Measurements from ENCODE around the gene PRPF8. TPM values are rescaled to one million over a fixed set of nuclear protein-coding genes. Genes with fewer than 3 reads are reported as not detected.
A peak's percentile ranks its signal among the peaks of the same experiment; 100 is the strongest.

The PRPF8 gene
- total and polyA plus RNA-seq, 3 experiments from 2014 or later: 209 to 447 (median 430) TPM

DNA sequence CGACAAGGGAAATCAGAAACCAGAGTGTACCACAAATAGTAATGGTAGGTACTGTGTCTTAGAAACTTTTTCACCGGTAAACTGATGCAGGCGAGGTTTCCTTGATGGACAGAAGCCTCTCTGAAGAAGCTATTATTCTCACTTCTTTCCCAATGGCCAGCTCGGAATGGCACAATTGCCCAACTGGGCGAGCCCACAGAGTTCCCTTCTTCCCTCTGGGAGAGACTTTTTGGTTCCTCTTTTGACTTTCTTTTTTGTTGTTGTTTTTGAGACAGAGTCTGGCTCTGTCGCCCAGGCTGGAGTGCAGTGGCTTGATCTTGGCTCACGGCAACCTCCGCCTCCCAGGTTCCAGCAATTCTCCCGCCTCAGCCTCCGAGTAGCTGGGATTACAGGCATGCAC is 73.0 kb downstream of the PRPF8 start:
- no peaks in the 10 kb centered on the region for H3K9me3 ChIP-seq (ENCODE audit: low read length)
- H3K9me3 Mint-ChIP-seq: no peaks in the 10 kb centered on the region
- no peaks in the 10 kb centered on the region for H3K4me1 ChIP-seq (ENCODE audit: insufficient read depth, low read length)
- H3K27me3 ChIP-seq (ENCODE audit: insufficient read depth, low read length, poor library complexity, severe bottlenecking): no peaks in the 10 kb centered on the region
- ChIA-PET CTCF (no interaction called here), POLR2A (no interaction called here)
- peaks cover 0 to 1% of the 10 kb centered on the region in 2 donors for H3K27me3 Mint-ChIP-seq
- H3K36me3 Mint-ChIP-seq: no peaks in the 10 kb centered on the region
- peaks cover 4 to 6% (median 5%) of the 10 kb centered on the region in 3 donors for H3K4me1 Mint-ChIP-seq
- no peaks in the 10 kb centered on the region for H3K36me3 ChIP-seq (ENCODE audit: insufficient read depth, low read length)
- no peak overlapping the region for H3K4me3 Mint-ChIP-seq
- no peak overlapping the region for H3K4me3 ChIP-seq (ENCODE audit: low read length)
- no peak overlapping the region for H3K27ac Mint-ChIP-seq
- no peak for DNase-seq
- H3K27ac ChIP-seq (ENCODE audit: low read depth, low read length): no peak overlapping the region

DNA sequence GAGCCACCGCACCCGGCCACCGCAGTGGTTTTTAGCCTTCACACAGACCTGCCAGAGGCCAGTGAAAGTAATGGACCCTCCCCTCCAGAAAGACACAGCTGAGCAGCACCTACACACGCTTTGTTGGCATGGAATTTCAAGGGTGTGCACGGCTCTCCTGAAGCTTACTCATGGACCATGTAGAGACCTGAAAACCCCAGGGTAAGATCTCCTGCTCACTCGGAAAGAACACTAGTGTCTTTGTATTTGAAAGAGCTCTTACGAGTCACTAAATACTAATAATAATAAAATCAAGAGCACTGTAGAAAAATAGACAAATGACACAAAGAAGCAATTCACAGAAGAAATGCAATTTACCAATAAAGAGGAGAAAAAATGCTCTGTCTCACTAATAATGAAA is 76.0 kb downstream of the PRPF8 start:
- Histone ChIP-seq H3K27me3 (ENCODE audit: insufficient read depth, low read length, poor library complexity, severe bottlenecking) (no peaks in the 10 kb centered on the region), H3K36me3 (ENCODE audit: insufficient read depth, low read length) (no peaks in the 10 kb centered on the region), H3K4me3 (ENCODE audit: low read length) (no peak overlapping the region), H3K9me3 (ENCODE audit: low read length) (no peaks in the 10 kb centered on the region), H3K4me1 (ENCODE audit: insufficient read depth, low read length) (no peaks in the 10 kb centered on the region), H3K27ac (ENCODE audit: low read depth, low read length) (no peak overlapping the region)
- POLR2A ChIA-PET: no interaction called here
- H3K4me1 Mint-ChIP-seq: peaks cover 4 to 6% (median 5%) of the 10 kb centered on the region in 3 donors
- H3K4me3 Mint-ChIP-seq: no peak overlapping the region
- CTCF ChIA-PET: no interaction called here
- H3K36me3 Mint-ChIP-seq: no peaks in the 10 kb centered on the region
- DNase-seq: no peak
- H3K27ac Mint-ChIP-seq: peak overlapping the region in 2 of 8 donors; percentile 12 to 77
- peaks cover 0 to 1% of the 10 kb centered on the region in 2 donors for H3K27me3 Mint-ChIP-seq
- no peaks in the 10 kb centered on the region for H3K9me3 Mint-ChIP-seq

DNA sequence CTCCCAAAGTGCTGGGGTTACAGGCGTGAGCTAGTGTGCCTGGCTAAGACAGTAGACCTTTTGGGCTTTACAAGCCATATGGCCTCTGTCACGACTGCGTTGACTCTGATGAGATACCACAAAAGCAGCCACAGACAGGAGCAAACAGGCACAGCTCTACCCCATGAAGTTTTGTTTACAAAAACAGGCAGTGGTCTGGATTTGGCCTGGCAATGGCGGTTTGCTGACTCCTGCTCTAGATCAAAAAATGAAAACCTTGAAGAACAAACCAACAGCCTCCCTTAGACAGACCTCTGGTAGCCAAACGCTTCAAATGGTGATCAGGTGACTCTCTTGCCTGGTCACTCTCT is 76.7 kb downstream of the PRPF8 start:
- no peaks in the 10 kb centered on the region for H3K4me1 ChIP-seq (ENCODE audit: insufficient read depth, low read length)
- no peaks in the 10 kb centered on the region for H3K27me3 ChIP-seq (ENCODE audit: insufficient read depth, low read length, poor library complexity, severe bottlenecking)
- H3K36me3 ChIP-seq (ENCODE audit: insufficient read depth, low read length): no peaks in the 10 kb centered on the region
- H3K9me3 ChIP-seq (ENCODE audit: low read length): no peaks in the 10 kb centered on the region
- H3K27ac ChIP-seq (ENCODE audit: low read depth, low read length): no peak overlapping the region
- H3K27ac Mint-ChIP-seq: peak overlapping the region in 3 of 8 donors; percentile 55 to 78 (median 56)
- H3K27me3 Mint-ChIP-seq: peaks cover 0 to 1% of the 10 kb centered on the region in 2 donors
- H3K4me1 Mint-ChIP-seq: peaks cover 4 to 6% (median 5%) of the 10 kb centered on the region in 3 donors
- CTCF ChIA-PET: interaction anchor here (1.4 kb wide), 1 partner anchor 41 kb away, joined by 3 read pairs; the partner anchor contains the start of gene RILP
- no peak overlapping the region for H3K4me3 ChIP-seq (ENCODE audit: low read length)
- no peaks in the 10 kb centered on the region for H3K9me3 Mint-ChIP-seq
- POLR2A ChIA-PET: no interaction called here
- DNase-seq: no peak
- no peak overlapping the region for H3K4me3 Mint-ChIP-seq
- no peaks in the 10 kb centered on the region for H3K36me3 Mint-ChIP-seq

DNA sequence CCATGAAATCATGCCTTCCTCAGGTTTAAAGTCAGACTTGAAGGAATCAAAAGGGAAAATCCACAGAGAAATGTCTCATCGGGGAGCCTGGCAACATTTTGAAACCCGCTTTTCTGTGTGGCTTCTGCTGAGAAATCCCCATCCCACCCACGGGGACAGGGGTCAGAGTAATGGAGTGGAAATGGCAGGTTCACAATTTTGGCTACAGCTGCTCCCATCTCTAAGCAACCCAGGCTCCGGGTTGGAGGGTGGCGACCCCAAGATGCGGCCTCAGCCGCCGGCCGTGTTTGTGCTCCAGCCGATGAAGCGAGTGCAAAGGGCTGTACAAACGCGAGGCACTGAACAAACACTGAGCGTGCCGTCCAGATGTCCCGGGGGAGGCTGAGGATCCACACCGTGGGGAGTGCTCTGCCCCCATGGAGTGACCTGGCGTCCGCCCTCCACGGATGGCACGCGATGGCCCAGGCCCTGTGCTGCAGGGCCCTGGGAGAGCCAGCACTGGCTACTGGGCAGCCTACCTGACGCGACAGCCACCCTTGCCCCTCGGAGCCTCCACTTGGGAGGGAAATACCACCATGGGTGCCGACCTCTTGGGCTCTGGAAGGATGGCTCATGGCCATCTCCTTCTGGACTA is 78.2 kb downstream of the PRPF8 start:
- Histone ChIP-seq H3K27me3 (ENCODE audit: insufficient read depth, low read length, poor library complexity, severe bottlenecking) (no peaks in the 10 kb centered on the region), H3K9me3 (ENCODE audit: low read length) (no peaks in the 10 kb centered on the region), H3K27ac (ENCODE audit: low read depth, low read length) (no peak overlapping the region), H3K4me1 (ENCODE audit: insufficient read depth, low read length) (no peaks in the 10 kb centered on the region), H3K36me3 (ENCODE audit: insufficient read depth, low read length) (no peaks in the 10 kb centered on the region), H3K4me3 (ENCODE audit: low read length) (no peak overlapping the region)
- H3K27me3 Mint-ChIP-seq: peaks cover 0 to 1% of the 10 kb centered on the region in 2 donors
- H3K36me3 Mint-ChIP-seq: peaks cover 0 to 1% (median 0%) of the 10 kb centered on the region in 3 donors
- no peak overlapping the region for H3K27ac Mint-ChIP-seq
- H3K9me3 Mint-ChIP-seq: no peaks in the 10 kb centered on the region
- POLR2A ChIA-PET: no interaction called here
- CTCF ChIA-PET: interaction anchor here (1.4 kb wide), 1 partner anchor 43 kb away, joined by 3 read pairs; the partner anchor contains the start of gene RILP
- no peak for DNase-seq
- no peak overlapping the region for H3K4me3 Mint-ChIP-seq
- H3K4me1 Mint-ChIP-seq: peaks cover 4 to 6% (median 5%) of the 10 kb centered on the region in 3 donors

DNA sequence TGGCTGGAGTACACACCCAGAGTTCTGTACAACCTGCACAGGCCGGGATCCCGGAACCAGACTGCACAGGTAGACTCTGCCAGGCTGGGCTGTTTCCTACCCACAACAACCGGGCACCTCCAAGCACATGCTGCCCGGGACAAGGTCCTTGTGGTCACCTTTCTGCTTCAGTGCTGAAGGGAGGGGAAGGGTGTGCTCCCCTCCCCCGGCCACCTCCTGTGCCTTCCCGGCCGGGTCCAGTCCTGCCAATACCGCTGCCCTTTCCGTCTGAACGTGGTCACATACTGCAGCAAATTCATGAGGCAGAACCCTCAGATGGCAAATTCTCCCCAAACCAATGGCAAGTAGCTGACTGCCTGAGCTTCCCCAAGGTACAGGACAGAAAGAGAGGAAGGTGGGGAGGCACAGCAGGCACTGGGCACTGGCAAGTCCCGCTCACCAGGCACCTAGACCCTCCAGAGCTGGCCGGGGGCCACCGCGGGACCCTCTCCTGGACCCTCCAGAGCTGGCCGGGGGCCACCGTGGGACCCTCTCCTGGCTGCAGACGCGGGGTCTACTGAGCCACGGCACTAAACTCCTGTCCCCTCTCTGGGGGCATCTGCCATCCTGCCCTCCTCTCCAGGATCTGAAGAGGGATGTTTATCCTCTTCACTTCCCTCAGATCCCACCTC is 78.9 kb downstream of the PRPF8 start:
- Histone ChIP-seq H3K27ac (ENCODE audit: low read depth, low read length) (no peak overlapping the region), H3K4me3 (ENCODE audit: low read length) (no peak overlapping the region), H3K27me3 (ENCODE audit: insufficient read depth, low read length, poor library complexity, severe bottlenecking) (no peaks in the 10 kb centered on the region), H3K9me3 (ENCODE audit: low read length) (no peaks in the 10 kb centered on the region), H3K36me3 (ENCODE audit: insufficient read depth, low read length) (no peaks in the 10 kb centered on the region), H3K4me1 (ENCODE audit: insufficient read depth, low read length) (no peaks in the 10 kb centered on the region)
- DNase-seq: no peak
- CTCF ChIA-PET: no interaction called here
- Mint-ChIP-seq H3K4me3 (no peak overlapping the region), H3K4me1 (peaks cover 4 to 6% (median 5%) of the 10 kb centered on the region in 3 donors), H3K27ac (peak overlapping the region in 1 of 8 donors; percentile 57), H3K9me3 (no peaks in the 10 kb centered on the region), H3K36me3 (peaks cover 0 to 1% (median 0%) of the 10 kb centered on the region in 3 donors), H3K27me3 (peaks cover 0 to 1% of the 10 kb centered on the region in 2 donors)
- POLR2A ChIA-PET: no interaction called here

DNA sequence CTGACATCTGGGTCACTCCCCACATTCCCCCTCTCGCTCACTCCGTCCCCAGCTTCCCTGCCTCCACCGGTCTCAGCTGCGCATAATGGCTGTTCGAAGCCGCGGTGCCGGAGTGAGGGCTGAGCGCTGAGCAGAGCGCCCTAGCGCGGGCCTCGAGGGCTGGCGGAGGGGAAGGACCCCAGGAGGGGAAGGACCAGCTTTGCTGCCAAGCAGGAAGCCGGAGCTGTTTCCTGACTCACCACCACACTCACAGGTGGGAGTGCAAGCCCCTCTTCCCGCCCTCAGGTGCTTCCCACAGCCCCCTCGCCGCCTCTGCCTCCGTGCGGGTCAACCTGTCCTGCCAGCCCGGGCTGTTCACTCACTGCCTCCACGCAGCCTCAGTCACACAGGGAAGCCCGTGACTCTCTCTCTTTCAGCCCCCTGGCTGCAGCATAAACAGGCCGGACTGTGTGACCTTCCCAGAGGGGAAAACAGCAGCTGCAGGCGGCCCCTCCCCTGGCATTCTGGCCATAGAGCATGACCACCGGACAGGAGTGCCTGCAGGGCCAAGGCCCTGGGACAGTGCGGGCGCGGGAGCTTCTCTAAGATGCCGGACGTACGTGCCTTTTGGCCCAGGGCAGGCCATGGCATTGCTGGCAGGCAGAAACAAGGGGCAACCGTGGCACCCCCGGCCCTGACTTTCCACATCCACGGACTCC is 79.7 kb downstream of the PRPF8 start:
- Histone ChIP-seq H3K27ac (ENCODE audit: low read depth, low read length) (no peak overlapping the region), H3K9me3 (ENCODE audit: low read length) (no peaks in the 10 kb centered on the region), H3K4me1 (ENCODE audit: insufficient read depth, low read length) (no peaks in the 10 kb centered on the region), H3K36me3 (ENCODE audit: insufficient read depth, low read length) (no peaks in the 10 kb centered on the region), H3K27me3 (ENCODE audit: insufficient read depth, low read length, poor library complexity, severe bottlenecking) (no peaks in the 10 kb centered on the region), H3K4me3 (ENCODE audit: low read length) (no peak overlapping the region)
- Mint-ChIP-seq H3K27me3 (peaks cover 0 to 1% of the 10 kb centered on the region in 2 donors), H3K27ac (peak overlapping the region in 1 of 8 donors; percentile 51), H3K4me3 (no peak overlapping the region), H3K9me3 (no peaks in the 10 kb centered on the region), H3K36me3 (peaks cover 0 to 1% (median 0%) of the 10 kb centered on the region in 3 donors), H3K4me1 (peaks cover 4 to 6% (median 5%) of the 10 kb centered on the region in 3 donors)
- ChIA-PET CTCF (no interaction called here), POLR2A (no interaction called here)
- no peak for DNase-seq

DNA sequence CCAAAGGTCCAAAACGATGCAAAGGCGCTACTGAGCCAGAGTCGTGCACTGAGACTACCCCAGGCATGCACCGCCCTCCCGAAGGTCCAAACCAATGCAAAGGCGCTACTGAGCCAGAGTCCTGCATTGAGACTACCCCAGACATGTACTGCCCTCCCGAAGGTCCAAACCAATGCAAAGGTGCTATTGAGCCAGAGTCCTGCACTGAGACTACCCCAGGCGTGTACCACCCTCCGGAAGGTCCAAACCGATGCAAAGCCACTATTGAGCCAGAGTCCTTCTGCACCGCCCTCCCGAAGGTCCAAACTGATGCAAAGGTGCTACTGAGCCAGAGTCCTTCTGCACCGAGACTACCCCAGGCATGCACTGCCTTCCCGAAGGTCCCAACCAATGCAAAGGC is 83.1 kb downstream of the PRPF8 start:
- Mint-ChIP-seq H3K27ac (no peak overlapping the region), H3K4me3 (no peak overlapping the region), H3K4me1 (no peaks in the 10 kb centered on the region), H3K9me3 (no peaks in the 10 kb centered on the region), H3K36me3 (peaks cover 0 to 1% (median 0%) of the 10 kb centered on the region in 3 donors), H3K27me3 (no peaks in the 10 kb centered on the region)
- no peak for DNase-seq
- ChIA-PET POLR2A (no interaction called here), CTCF (no interaction called here)
- H3K36me3 ChIP-seq (ENCODE audit: insufficient read depth, low read length): no peaks in the 10 kb centered on the region
- H3K4me1 ChIP-seq (ENCODE audit: insufficient read depth, low read length): no peaks in the 10 kb centered on the region
- no peaks in the 10 kb centered on the region for H3K27me3 ChIP-seq (ENCODE audit: insufficient read depth, low read length, poor library complexity, severe bottlenecking)
- no peak overlapping the region for H3K4me3 ChIP-seq (ENCODE audit: low read length)
- no peak overlapping the region for H3K27ac ChIP-seq (ENCODE audit: low read depth, low read length)
- no peaks in the 10 kb centered on the region for H3K9me3 ChIP-seq (ENCODE audit: low read length)
